ENCODE measurements around the gene LENG1. TPM values are rescaled to one million over a fixed set of nuclear protein-coding genes. Genes with fewer than 3 reads are reported as not detected.

The LENG1 gene
- total and polyA plus RNA-seq, 2 experiments from 2014 or later, result 4.7 to 17.2 TPM

GRCh38 chr19:54179262-54179852, 19.8 kb upstream of the LENG1 start:
- ATAC-seq, result no peak
- H3K9me2 ChIP-seq (ENCODE audit: insufficient read depth), result no peaks in the 10 kb centered on the region
- H2AFZ ChIP-seq, result no peak overlapping the region
- no peak for DNase-seq (ENCODE audit: low spot score)
- Mint-ChIP-seq H3K27ac (peak overlapping the region; percentile 74; the same call in 1 of the 2 replicates), H3K36me3 (ENCODE audit: low read depth) (peaks cover 36% of the 10 kb centered on the region), H3K4me1 (peaks cover 14% of the 10 kb centered on the region), H3K9me3 (no peaks in the 10 kb centered on the region; the same call in 2 of the 3 replicates), H3K4me3 (no peak overlapping the region), H3K27me3 (ENCODE audit: insufficient read depth, low read depth, poor library complexity) (peaks cover 23% of the 10 kb centered on the region)
- peaks cover 13% of the 10 kb centered on the region for H4K20me1 ChIP-seq (replicated peaks; ENCODE audit: insufficient read depth)
- H3K79me2 ChIP-seq (replicated peaks; ENCODE audit: insufficient read depth), result no peaks in the 10 kb centered on the region
- no peak overlapping the region for H3K27ac ChIP-seq (ENCODE audit: low read depth)
- peaks cover 9% of the 10 kb centered on the region; the same call in 1 of the 2 replicates for H3K36me3 ChIP-seq (ENCODE audit: insufficient read depth)
- H3K27me3 ChIP-seq (ENCODE audit: insufficient read depth), result no peaks in the 10 kb centered on the region
- H3F3A ChIP-seq (replicated peaks; ENCODE audit: low read depth), result peaks cover 7% of the 10 kb centered on the region
- no peak for TF ChIP-seq STAT1 (IDR thresholded peaks at IDR 0.05; ENCODE audit: unreplicated experiment)
- no peak for TF ChIP-seq CREB1 (CRISPR knock-in tag; IDR thresholded peaks at IDR 0.05; ENCODE audit: low read depth)
- no peak for TF ChIP-seq EZH2phosphoT487 (IDR thresholded peaks at IDR 0.05; ENCODE audit: unreplicated experiment)
- H3K4me1 ChIP-seq (ENCODE audit: insufficient read depth), result no peaks in the 10 kb centered on the region; the same call in 1 of the 2 replicates
- H3K4me2 ChIP-seq, result peak overlapping the region; percentile 65; the same call in 1 of the 2 replicates
- H3K4me3 ChIP-seq, result no peak overlapping the region

- peak overlapping the region; percentile 65; the same call in 1 of the 2 replicates for H3K4me2 ChIP-seq
- peak overlapping the region; percentile 59 for H3K27ac Mint-ChIP-seq
- H3K9me2 ChIP-seq (ENCODE audit: insufficient read depth), result no peaks in the 10 kb centered on the region
- H3K4me3 ChIP-seq, result peak overlapping the region; percentile 27; the same call in 1 of the 2 replicates
- peaks cover 14% of the 10 kb centered on the region for H3K4me1 Mint-ChIP-seq
- ATAC-seq (peak; percentile 82), DNase-seq (ENCODE audit: low spot score) (peak; percentile 91)
- no peak overlapping the region for H2AFZ ChIP-seq
- peaks cover 11% of the 10 kb centered on the region for H3F3A ChIP-seq (replicated peaks; ENCODE audit: low read depth)
- H3K9me3 Mint-ChIP-seq, result no peaks in the 10 kb centered on the region; the same call in 1 of the 3 replicates
- H3K36me3 Mint-ChIP-seq (ENCODE audit: low read depth), result peaks cover 32% of the 10 kb centered on the region
- peak overlapping the region; percentile 46 for H3K4me3 Mint-ChIP-seq
- H3K27me3 Mint-ChIP-seq (ENCODE audit: insufficient read depth, low read depth, poor library complexity), result peaks cover 25% of the 10 kb centered on the region
- no peaks in the 10 kb centered on the region for H3K79me2 ChIP-seq (replicated peaks; ENCODE audit: insufficient read depth)
- peaks cover 13% of the 10 kb centered on the region for H4K20me1 ChIP-seq (replicated peaks; ENCODE audit: insufficient read depth)
- no peaks in the 10 kb centered on the region for H3K27me3 ChIP-seq (ENCODE audit: insufficient read depth)
- peaks cover 2% of the 10 kb centered on the region; the same call in 1 of the 2 replicates for H3K4me1 ChIP-seq (ENCODE audit: insufficient read depth)
- peaks cover 9% of the 10 kb centered on the region; the same call in 1 of the 2 replicates for H3K36me3 ChIP-seq (ENCODE audit: insufficient read depth)
- no peak overlapping the region for H3K27ac ChIP-seq (ENCODE audit: low read depth)
- TF ChIP-seq ZNF462 (CRISPR knock-in tag; IDR thresholded peaks at IDR 0.05), result no peak
- peak; percentile 75 for TF ChIP-seq POLR2AphosphoS5 (IDR thresholded peaks at IDR 0.05; ENCODE audit: low read depth)
- no peak for TF ChIP-seq REST (IDR thresholded peaks at IDR 0.05; ENCODE audit: unreplicated experiment)
- peak; percentile 98 for TF ChIP-seq ETS1 (IDR thresholded peaks at IDR 0.05)
- 0 out of 2 replicates have a peak, but pooled peaks have one; percentile 14 for TF ChIP-seq CREB1 (CRISPR knock-in tag; IDR thresholded peaks at IDR 0.05; ENCODE audit: low read depth)
- TF ChIP-seq STAT1 (IDR thresholded peaks at IDR 0.05; ENCODE audit: unreplicated experiment), result no peak
- no peak for TF ChIP-seq ZNF114 (CRISPR knock-in tag; IDR thresholded peaks at IDR 0.05)
- TF ChIP-seq JUNB (IDR thresholded peaks at IDR 0.05; ENCODE audit: unreplicated experiment), result no peak
These were observed 19.2 kb upstream of the LENG1 start for GRCh38 chr19:54178581-54179261.

Measured in GM23338 (cell line).